DND-41 (cell line): Measurements from ENCODE around the gene C9orf50.

Experiments used
- ATAC-seq: fragments of 200-7000 bp; cut with Tn5 transposase; 3 replicates; pipeline ENCODE4 v1.9.1; 2021; ENCODE audit warnings: low read depth; ENCODE audit not compliant: insufficient read depth
- DNase-seq: peaks from one replicate; pipeline ENCODE4 v3.0.0-alpha.2; 2020
- H2AFZ ChIP-seq: 2 replicates; pipeline ENCODE4 v1.6.0; 2012; ENCODE audit warnings: low read depth, low read length
- H3K27ac ChIP-seq: 2 replicates; pipeline ENCODE4 v1.5.1; 2012; ENCODE audit warnings: low read length, inconsistent platforms
- H3K27me3 ChIP-seq: fragments of 200-600 bp; sonication (generic); 2 replicates; pipeline ENCODE4 v1.6.0; 2012; ENCODE audit warnings: low read length, mild to moderate bottlenecking, inconsistent platforms; ENCODE audit not compliant: insufficient read depth, poor library complexity
- H3K36me3 ChIP-seq: 2 replicates; pipeline ENCODE4 v1.5.1; 2012; ENCODE audit warnings: low read length, inconsistent platforms; ENCODE audit not compliant: insufficient read depth
- H3K4me1 ChIP-seq: 2 replicates; pipeline ENCODE4 v1.5.1; 2012; ENCODE audit warnings: mild to moderate bottlenecking, low read length; ENCODE audit not compliant: insufficient read depth
- H3K4me2 ChIP-seq: 2 replicates; pipeline ENCODE4 v1.6.0; 2012; ENCODE audit warnings: mild to moderate bottlenecking, moderate library complexity, low read length, inconsistent platforms; ENCODE audit not compliant: insufficient read depth
- H3K4me3 ChIP-seq, 2 experiments: fragments of 200-600 bp in 1 of 2; shearing (Covaris generic) in 1 of 2; 2 replicates each; pipeline ENCODE4 v1.5.1; 2012 to 2016; ENCODE audit warnings: inconsistent platforms in 2 of 2, low read length in 2 of 2, mild to moderate bottlenecking in 2 of 2, low read depth in 1 of 2, moderate library complexity in 1 of 2
- H3K79me2 ChIP-seq: 2 replicates; pipeline ENCODE4 v1.6.0; 2012; ENCODE audit warnings: low read length, inconsistent platforms; ENCODE audit not compliant: insufficient read depth
- H3K9ac ChIP-seq: 2 replicates; pipeline ENCODE4 v1.6.0; 2012; ENCODE audit warnings: low read depth, mild to moderate bottlenecking, inconsistent platforms, low read length, moderate library complexity
- H3K9me3 ChIP-seq: 2 replicates; pipeline ENCODE4 v1.5.1; 2012; ENCODE audit warnings: low read length, moderate library complexity, mild to moderate bottlenecking, inconsistent platforms; ENCODE audit not compliant: insufficient read depth, severe bottlenecking
- H4K20me1 ChIP-seq: 2 replicates; pipeline ENCODE4 v1.6.0; 2012; ENCODE audit warnings: low read length; ENCODE audit not compliant: insufficient read depth
- EZH2 ChIP-seq: IDR thresholded peaks from 3 replicates; pipeline ENCODE4 v1.6.1; 2012; ENCODE audit warnings: borderline replicate concordance, low read depth, mild to moderate bottlenecking, moderate library complexity, low read length, inconsistent platforms; ENCODE audit not compliant: severe bottlenecking
- TF ChIP-seq, protein P1 (sequence below): IDR thresholded peaks from 2 replicates; pipeline ENCODE4 v1.5.1; 2012; ENCODE audit warnings: borderline replicate concordance, low read length, moderate library complexity, mild to moderate bottlenecking; ENCODE audit not compliant: poor library complexity, severe bottlenecking; ENCODE audit errors: extremely low read depth

Gene C9orf50

DNA sequence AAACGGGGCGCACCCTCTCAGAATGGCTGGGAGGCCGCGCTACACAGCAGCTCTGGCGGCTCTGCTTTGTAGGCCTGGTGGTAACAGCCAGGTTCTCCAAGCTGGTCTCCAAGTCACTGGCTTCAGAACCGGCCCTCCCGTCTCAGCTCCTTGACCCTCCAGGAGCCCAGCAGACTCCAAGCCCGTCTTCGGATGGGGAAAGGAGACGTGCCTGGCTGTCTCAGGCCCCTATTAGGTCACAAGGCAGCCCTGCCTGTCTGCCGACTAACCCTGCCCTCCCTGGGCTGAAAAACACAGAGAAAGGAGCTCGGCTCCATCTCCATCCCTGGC is 18.8 kb upstream of the C9orf50 start:
- TF ChIP-seq, protein P1, sequence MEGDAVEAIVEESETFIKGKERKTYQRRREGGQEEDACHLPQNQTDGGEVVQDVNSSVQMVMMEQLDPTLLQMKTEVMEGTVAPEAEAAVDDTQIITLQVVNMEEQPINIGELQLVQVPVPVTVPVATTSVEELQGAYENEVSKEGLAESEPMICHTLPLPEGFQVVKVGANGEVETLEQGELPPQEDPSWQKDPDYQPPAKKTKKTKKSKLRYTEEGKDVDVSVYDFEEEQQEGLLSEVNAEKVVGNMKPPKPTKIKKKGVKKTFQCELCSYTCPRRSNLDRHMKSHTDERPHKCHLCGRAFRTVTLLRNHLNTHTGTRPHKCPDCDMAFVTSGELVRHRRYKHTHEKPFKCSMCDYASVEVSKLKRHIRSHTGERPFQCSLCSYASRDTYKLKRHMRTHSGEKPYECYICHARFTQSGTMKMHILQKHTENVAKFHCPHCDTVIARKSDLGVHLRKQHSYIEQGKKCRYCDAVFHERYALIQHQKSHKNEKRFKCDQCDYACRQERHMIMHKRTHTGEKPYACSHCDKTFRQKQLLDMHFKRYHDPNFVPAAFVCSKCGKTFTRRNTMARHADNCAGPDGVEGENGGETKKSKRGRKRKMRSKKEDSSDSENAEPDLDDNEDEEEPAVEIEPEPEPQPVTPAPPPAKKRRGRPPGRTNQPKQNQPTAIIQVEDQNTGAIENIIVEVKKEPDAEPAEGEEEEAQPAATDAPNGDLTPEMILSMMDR = no peak
- TF ChIP-seq EZH2 = no peak
- Histone ChIP-seq H3K79me2 (peaks cover 34% of the 10 kb centered on the region), H3K27me3 (no peaks in the 10 kb centered on the region), H4K20me1 (peaks cover 56% of the 10 kb centered on the region), H3K4me1 (peaks cover 32% of the 10 kb centered on the region), H3K36me3 (peaks cover 45% of the 10 kb centered on the region), H3K4me2 (peak overlapping the region; percentile 97; the same call in 1 of the 2 replicates), H2AFZ (no peak overlapping the region), H3K4me3 (peak overlapping the region in 1 of 2 experiments; percentile 99; a peak in 1 of 4 replicates), H3K9ac (no peak overlapping the region), H3K9me3 (no peaks in the 10 kb centered on the region), H3K27ac (no peak overlapping the region)
- DNase-seq (no peak), ATAC-seq (no peak)

DNA sequence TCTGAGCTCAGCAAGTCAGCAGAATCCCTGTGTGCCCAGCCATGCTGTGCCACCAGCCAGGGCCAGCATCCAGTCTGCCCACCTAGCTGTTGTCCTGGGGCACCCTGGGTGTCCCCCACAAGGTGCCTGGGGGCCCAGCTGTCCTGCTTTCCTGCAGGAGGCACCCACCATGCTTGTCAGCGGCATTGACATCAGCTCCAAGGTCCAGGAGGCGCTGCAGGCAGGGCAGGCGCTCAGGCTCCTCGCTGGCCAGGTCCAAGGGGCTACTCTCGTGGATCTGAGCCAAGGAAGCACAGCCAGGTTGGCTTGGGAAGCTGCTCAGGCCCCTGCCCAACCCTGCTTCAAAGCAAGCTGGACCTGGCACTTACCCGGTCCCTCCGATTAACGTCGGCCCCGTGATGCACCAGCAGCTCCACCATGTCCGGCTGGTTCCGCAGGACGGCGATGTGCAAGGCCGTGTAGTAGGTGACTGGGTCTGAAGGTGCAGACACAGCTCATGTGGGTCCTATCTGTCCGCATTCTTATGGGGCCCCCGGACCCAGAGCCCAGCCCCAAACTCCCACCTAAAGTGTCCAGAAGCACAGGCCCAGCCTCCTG is 18.2 kb upstream of the C9orf50 start:
- H3K36me3 ChIP-seq = peaks cover 49% of the 10 kb centered on the region
- DNase-seq (no peak), ATAC-seq (no peak)
- H3K4me1 ChIP-seq = peaks cover 32% of the 10 kb centered on the region
- H3K9me3 ChIP-seq = no peaks in the 10 kb centered on the region
- H3K27me3 ChIP-seq = no peaks in the 10 kb centered on the region
- no peak overlapping the region for H2AFZ ChIP-seq
- no peak overlapping the region for H3K4me3 ChIP-seq
- TF ChIP-seq, protein P1 = no peak
- TF ChIP-seq EZH2 = no peak
- peak overlapping the region; percentile 97; the same call in 1 of the 2 replicates for H3K4me2 ChIP-seq
- H3K27ac ChIP-seq = no peak overlapping the region
- H3K9ac ChIP-seq = no peak overlapping the region
- peaks cover 60% of the 10 kb centered on the region for H4K20me1 ChIP-seq
- H3K79me2 ChIP-seq = peaks cover 38% of the 10 kb centered on the region

DNA sequence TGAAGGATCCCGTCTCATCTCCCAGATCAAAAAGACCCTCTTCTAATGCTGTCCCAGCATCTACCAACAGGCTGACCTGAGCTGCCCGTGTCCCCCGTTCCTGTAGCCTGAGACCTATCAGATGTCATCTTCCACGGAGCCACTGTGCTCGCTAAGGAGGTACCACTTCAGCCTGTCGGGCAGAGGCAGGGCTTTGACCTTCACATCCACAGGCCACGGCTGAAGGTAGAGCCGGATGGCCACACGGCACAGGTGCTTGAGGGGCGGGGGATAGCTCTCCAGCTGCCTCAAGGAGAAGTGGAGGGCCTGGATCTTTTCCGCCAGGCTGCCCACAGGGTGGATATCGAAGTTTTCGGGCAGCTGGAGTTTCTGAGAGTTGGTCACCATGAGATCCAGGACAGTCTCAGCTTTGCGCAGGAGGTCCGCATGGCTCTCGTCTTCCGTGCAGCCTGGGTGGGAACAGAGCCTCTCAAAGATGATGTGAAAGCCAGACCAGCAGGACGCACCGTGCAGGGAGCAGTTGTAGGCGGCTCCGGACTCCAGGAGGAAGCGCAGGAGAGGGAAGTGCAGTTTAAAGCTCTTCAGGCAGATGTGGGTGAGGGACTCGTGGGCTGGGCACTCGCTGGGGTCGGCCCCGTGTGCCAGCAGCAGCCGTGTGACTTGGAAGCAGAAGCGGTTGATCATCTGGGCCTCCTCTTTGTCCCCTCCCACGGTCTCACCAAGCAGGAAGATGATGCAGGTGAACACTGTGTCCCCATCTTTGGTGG is 17.0 kb upstream of the C9orf50 start:
- Histone ChIP-seq H3K79me2 (peaks cover 51% of the 10 kb centered on the region), H3K9me3 (no peaks in the 10 kb centered on the region), H4K20me1 (peaks cover 73% of the 10 kb centered on the region), H3K27me3 (no peaks in the 10 kb centered on the region), H3K4me3 (no peak overlapping the region), H3K36me3 (peaks cover 62% of the 10 kb centered on the region), H3K27ac (no peak overlapping the region), H2AFZ (no peak overlapping the region), H3K9ac (no peak overlapping the region), H3K4me2 (no peak overlapping the region), H3K4me1 (peaks cover 32% of the 10 kb centered on the region)
- ATAC-seq (no peak), DNase-seq (no peak)
- TF ChIP-seq, protein P1 = no peak
- TF ChIP-seq EZH2 = no peak
